HEK293T (cell line): Measurements from ENCODE around the gene KDM4C.

Experiments
- CTCF ChIA-PET: fragments of 350-600 bp; formaldehyde crosslinking; extraction: SDS; loops from one replicate; lab custom pipeline; 2021; ENCODE audit warnings: antibody characterized with exemption, inconsistent platforms; lab: Yijun Ruan, JAX
- POLR2A ChIA-PET: fragments of 350-600 bp; formaldehyde crosslinking; extraction: SDS; loops from one replicate; lab custom pipeline; 2020; ENCODE audit warnings: antibody characterized with exemption, inconsistent platforms; lab: Yijun Ruan, JAX
- DNase-seq: peaks from one replicate; pipeline ENCODE4 v3.0.0; 2012; ENCODE audit warnings: mixed read lengths; ENCODE audit errors: extremely low spot score
- ARNT ChIP-seq: fragments of 450-650 bp; IDR thresholded peaks from 2 replicates; pipeline ENCODE4 v1.6.1; 2017; ENCODE audit warnings: mild to moderate bottlenecking
- BHLHE40 ChIP-seq: fragments of 450-650 bp; IDR thresholded peaks from 2 replicates; pipeline ENCODE4 v1.6.1; 2016; ENCODE audit warnings: mild to moderate bottlenecking, moderate library complexity, borderline replicate concordance
- CTBP1 ChIP-seq: fragments of 450-650 bp; IDR thresholded peaks from 2 replicates; pipeline ENCODE4 v1.6.1; 2016; ENCODE audit warnings: borderline replicate concordance
- ELF4 ChIP-seq: fragments of 450-650 bp; IDR thresholded peaks from 2 replicates; pipeline ENCODE4 v1.6.1; 2017; ENCODE audit warnings: antibody characterized with exemption
- FOXA1 ChIP-seq: fragments of 450-650 bp; IDR thresholded peaks from 2 replicates; pipeline ENCODE4 v1.6.1; 2016; ENCODE audit warnings: mild to moderate bottlenecking
- FOXK2 ChIP-seq: fragments of 450-650 bp; IDR thresholded peaks from 2 replicates; pipeline ENCODE4 v1.6.1; 2016; ENCODE audit warnings: mild to moderate bottlenecking
- FOXM1 ChIP-seq: fragments of 450-650 bp; IDR thresholded peaks from 2 replicates; pipeline ENCODE4 v1.6.1; 2017; ENCODE audit warnings: mild to moderate bottlenecking, borderline replicate concordance
- HDGF ChIP-seq: fragments of 450-650 bp; IDR thresholded peaks from 2 replicates; pipeline ENCODE4 v1.6.1; 2017; ENCODE audit warnings: antibody characterized with exemption, borderline replicate concordance
- L3MBTL2 ChIP-seq: fragments of 450-650 bp; conservative IDR thresholded peaks from 2 replicates; pipeline ENCODE4 v1.6.1; 2016; ENCODE audit warnings: mild to moderate bottlenecking
- LEF1 ChIP-seq: fragments of 450-650 bp; IDR thresholded peaks from 2 replicates; pipeline ENCODE4 v1.6.1; 2017; ENCODE audit warnings: mild to moderate bottlenecking, borderline replicate concordance
- NFRKB ChIP-seq: fragments of 450-650 bp; IDR thresholded peaks from 2 replicates; pipeline ENCODE4 v1.6.1; 2016; ENCODE audit warnings: mild to moderate bottlenecking, moderate library complexity
- PKNOX1 ChIP-seq: fragments of 450-650 bp; IDR thresholded peaks from 2 replicates; pipeline ENCODE4 v1.6.1; 2016
- SP1 ChIP-seq: fragments of 450-650 bp; IDR thresholded peaks from 2 replicates; pipeline ENCODE4 v1.6.1; 2017
- SUZ12 ChIP-seq: fragments of 450-650 bp; IDR thresholded peaks from 2 replicates; pipeline ENCODE4 v1.6.1; 2016; ENCODE audit warnings: mild to moderate bottlenecking
- TARDBP ChIP-seq: fragments of 450-650 bp; IDR thresholded peaks from 2 replicates; pipeline ENCODE4 v1.6.1; 2016
- ZNF384 ChIP-seq: fragments of 450-650 bp; IDR thresholded peaks from 2 replicates; pipeline ENCODE4 v1.6.1; 2016

The KDM4C gene

DNA sequence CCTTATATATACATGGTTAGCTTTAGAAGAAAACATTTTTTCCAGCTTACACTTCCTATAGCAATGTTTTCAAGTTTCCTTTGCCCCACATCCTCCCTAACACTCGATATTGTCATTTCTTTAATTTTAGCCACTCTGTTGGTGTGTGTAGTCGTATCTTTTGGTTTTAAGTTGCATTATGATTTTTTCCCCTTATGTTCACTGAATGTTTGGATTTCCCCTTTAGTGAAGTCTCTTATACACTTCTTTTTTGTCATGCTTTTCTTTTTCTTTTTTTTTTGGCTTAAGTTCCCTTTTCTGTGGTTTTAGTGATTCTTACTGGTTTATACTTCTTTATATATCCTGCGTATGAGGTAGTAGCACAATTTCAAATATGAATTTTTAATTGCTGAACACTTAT is 58.8 kb downstream of the KDM4C start:
- no peak for DNase-seq
- TF ChIP-seq FOXK2 (no peak), NFRKB (no peak), ARNT (no peak), SUZ12 (no peak)
- ChIA-PET CTCF (no interaction called here), POLR2A (no interaction called here)

DNA sequence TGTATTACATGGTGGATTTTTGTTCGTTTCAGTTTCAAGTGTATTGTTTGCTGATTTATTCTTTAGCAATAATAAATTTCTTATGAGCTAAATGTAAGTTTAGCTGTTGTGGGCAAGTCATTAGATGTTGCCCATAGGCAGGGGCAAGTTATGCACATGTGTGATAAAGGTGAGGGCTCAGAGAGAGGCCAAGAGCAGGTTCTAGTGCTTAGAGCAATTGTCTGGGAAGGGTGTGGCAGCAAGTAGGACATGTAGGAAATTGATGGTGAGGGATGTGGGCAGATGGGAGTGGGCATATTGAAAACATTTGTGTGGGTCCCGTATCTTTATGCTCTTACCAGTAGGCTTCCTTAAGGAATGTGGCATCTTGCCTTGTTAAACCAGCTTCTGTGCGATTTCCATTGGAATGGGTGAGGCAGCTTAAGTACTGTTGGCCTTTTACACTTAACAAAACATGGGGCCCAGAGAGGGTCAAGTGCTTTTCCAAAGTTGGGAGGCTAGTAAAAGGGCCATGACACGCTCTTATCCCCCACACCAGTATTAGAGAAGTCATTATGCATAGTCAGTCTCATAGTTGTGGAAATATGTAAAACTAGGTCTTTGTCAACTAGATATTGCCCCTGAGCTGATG is 60.6 kb downstream of the KDM4C start:
- TF ChIP-seq LEF1 (no peak), PKNOX1 (no peak), CTBP1 (no peak), BHLHE40 (no peak)
- POLR2A ChIA-PET = no interaction called here
- DNase-seq = no peak
- CTCF ChIA-PET = interaction anchor here (1.4 kb wide), 1 partner anchor 8 kb away, joined by 3 read pairs; no protein-coding TSS in a partner anchor

DNA sequence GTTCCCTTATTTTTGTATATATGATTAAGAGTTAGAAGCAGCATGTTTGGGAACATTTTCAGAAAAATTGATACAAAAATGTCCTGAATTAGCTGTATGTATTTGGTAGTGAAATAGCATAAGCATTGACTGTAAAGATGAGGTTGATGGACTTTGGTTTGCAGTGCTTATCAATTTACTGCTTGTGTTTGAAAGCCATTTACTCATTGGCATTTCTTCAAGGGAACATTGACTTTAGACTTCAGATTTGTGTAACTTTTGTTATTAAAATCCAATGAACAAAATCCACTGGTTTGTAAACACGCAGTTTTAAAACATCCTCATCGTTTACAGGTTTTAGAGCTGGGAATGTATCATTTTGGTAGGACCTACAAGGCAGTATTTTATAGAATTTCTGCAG is 61.3 kb downstream of the KDM4C start:
- TF ChIP-seq BHLHE40 = no peak
- no peak for TF ChIP-seq ZNF384
- TF ChIP-seq L3MBTL2 = no peak
- TF ChIP-seq HDGF = no peak
- TF ChIP-seq PKNOX1 = no peak
- TF ChIP-seq FOXA1 = no peak
- no peak for TF ChIP-seq LEF1
- TF ChIP-seq ELF4 = no peak
- TF ChIP-seq TARDBP = no peak
- TF ChIP-seq SP1 = no peak
- no peak for TF ChIP-seq SUZ12
- no peak for TF ChIP-seq ARNT
- no peak for TF ChIP-seq NFRKB
- TF ChIP-seq CTBP1 = no peak
- no peak for DNase-seq
- ChIA-PET CTCF (interaction anchor here (1.4 kb wide), 1 partner anchor 8 kb away, joined by 3 read pairs; no protein-coding TSS in a partner anchor), POLR2A (no interaction called here)

DNA sequence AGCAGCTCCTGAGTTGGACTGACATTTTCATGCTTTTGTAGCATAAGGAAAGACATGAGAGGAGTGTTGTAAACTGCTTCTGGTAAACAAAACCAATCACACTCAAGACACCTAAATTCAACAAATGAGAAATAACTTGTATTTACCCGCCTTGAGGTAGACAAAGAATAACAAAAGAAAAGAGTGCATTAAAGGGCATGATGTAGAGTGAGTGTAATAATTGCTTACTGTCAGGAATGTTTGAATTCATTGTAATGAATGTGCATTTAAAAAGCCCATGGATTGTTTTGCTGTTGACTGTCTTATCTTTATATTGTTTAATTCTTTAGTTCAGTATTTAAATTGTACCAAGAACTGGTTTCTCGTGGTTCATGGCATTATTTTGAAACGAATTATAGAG is 61.8 kb downstream of the KDM4C start:
- ChIA-PET CTCF (interaction anchor here (1.4 kb wide), 1 partner anchor 7 kb away, joined by 3 read pairs; no protein-coding TSS in a partner anchor), POLR2A (no interaction called here)
- DNase-seq = no peak
- TF ChIP-seq HDGF (no peak), FOXM1 (no peak), SP1 (no peak)

DNA sequence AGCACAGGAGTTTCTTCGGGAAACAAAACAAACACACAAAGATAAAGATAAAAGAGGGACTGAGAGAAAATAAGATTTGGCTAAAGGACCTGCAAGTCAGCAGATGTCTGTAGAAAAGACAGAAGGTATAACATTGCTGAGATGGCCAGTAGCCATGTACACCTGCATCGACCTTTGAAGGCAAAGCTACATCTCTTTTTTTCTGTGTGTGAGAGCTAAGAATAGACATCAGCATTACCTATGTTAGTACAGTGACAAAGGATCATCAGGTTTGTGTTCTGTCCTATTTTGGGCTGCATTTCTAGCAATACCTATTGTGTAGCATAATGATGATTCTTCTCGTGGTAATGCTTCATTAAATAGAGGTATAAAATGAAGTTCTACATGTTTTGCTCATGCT is 64.9 kb downstream of the KDM4C start:
- TF ChIP-seq PKNOX1 (no peak), CTBP1 (no peak), FOXK2 (no peak), TARDBP (no peak), SP1 (no peak), NFRKB (no peak)
- POLR2A ChIA-PET = no interaction called here
- DNase-seq = no peak
- CTCF ChIA-PET = no interaction called here

DNA sequence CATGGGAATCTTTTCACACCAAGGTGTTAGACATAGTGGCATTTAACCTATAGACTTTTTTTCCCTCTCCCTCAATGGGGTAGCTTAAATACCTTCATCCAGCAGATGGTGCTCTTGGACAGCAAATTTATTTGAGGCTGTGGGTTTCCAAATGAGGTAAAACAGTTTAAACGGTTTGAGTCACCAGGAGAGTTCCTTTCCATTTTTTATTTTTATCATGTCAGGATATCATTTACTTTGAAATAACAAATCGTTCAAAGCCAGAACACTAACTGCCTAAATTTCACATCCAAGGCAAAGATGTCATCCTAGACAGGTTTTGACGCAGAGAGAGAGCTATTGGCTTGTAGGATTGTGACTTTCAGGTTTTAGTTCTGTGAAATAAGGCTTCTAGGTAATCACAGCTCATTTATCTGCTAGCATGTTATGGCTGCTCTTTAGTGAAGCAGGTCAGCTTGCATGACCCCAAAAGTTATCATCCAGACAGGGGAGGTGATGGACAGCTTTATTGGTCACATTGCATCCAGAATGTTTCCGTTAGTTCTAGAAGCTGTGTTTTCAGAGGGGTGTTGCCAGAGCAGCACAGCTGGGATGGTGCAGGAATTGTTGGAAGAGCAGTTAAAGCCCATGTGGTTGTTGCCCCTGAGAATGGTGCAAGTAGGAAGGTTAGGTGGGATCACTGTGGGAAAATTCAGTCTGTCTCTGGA is 69.8 kb downstream of the KDM4C start:
- POLR2A ChIA-PET = interaction anchor here (1.5 kb wide), 1 partner anchor 71 kb away, joined by 3 read pairs; no protein-coding TSS in a partner anchor

More for the DNA sequence above, 69.8 kb downstream of the KDM4C start:
- peak; percentile 34 for DNase-seq
- TF ChIP-seq PKNOX1 (peak; percentile 32; the same call in 1 of the 2 replicates), ELF4 (no peak), FOXM1 (no peak)
- CTCF ChIA-PET = interaction anchor here (0.5 to 1.2 kb wide), 12 partner anchors 8 to 1335 kb away, joined by 3 to 5 read pairs (median 3); no protein-coding TSS in a partner anchor
